ENCODE measurements around the gene ATXN1. TPM values are rescaled to one million over a fixed set of nuclear protein-coding genes. Genes with fewer than 3 reads are reported as not detected.

The ATXN1 gene
- total RNA-seq, 1 donor from 2014 or later = 98.0 TPM

GRCh38 chr6:16698997-16699868 lies 62.0 kb downstream of the ATXN1 start:
- no peak for DNase-seq (ENCODE audit: low spot score)

GRCh38 chr6:16698162-16698533 lies 63.1 kb downstream of the ATXN1 start:
- DNase-seq (ENCODE audit: low spot score) = no peak

- no peak for DNase-seq (ENCODE audit: low spot score)
Measured at GRCh38 chr6:16697437-16698161, 63.7 kb downstream of the ATXN1 start.

- DNase-seq (ENCODE audit: low spot score) = no peak
Measured at GRCh38 chr6:16696496-16696895, 64.8 kb downstream of the ATXN1 start.

GRCh38 chr6:16694781-16695578 lies 66.3 kb downstream of the ATXN1 start:
- DNase-seq (ENCODE audit: low spot score) = no peak

GRCh38 chr6:16691324-16691723 lies 69.9 kb downstream of the ATXN1 start:
- no peak for DNase-seq (ENCODE audit: low spot score)

- DNase-seq (ENCODE audit: low spot score) = no peak
Measured at GRCh38 chr6:16690608-16691142, 70.6 kb downstream of the ATXN1 start.

- DNase-seq (ENCODE audit: low spot score) = no peak
Measured at GRCh38 chr6:16689788-16690607, 71.3 kb downstream of the ATXN1 start.

GRCh38 chr6:16688984-16689636 lies 72.2 kb downstream of the ATXN1 start:
- DNase-seq (ENCODE audit: low spot score) = peak; percentile 63

- DNase-seq (ENCODE audit: low spot score) = no peak
Measured at GRCh38 chr6:16688436-16688835, 72.8 kb downstream of the ATXN1 start.

- DNase-seq (ENCODE audit: low spot score) = no peak
Measured at GRCh38 chr6:16687045-16687444, 74.2 kb downstream of the ATXN1 start.

GRCh38 chr6:16684896-16685554 lies 76.2 kb downstream of the ATXN1 start:
- no peak for DNase-seq (ENCODE audit: low spot score)

GRCh38 chr6:16684195-16684689 lies 77.0 kb downstream of the ATXN1 start:
- no peak for DNase-seq (ENCODE audit: low spot score)

- peak; percentile 29 for DNase-seq (ENCODE audit: low spot score)
Measured at GRCh38 chr6:16683641-16684194, 77.5 kb downstream of the ATXN1 start.

GRCh38 chr6:16681260-16681873 lies 79.9 kb downstream of the ATXN1 start:
- peak; percentile 78 for DNase-seq (ENCODE audit: low spot score)

- DNase-seq (ENCODE audit: low spot score) = no peak
Measured at GRCh38 chr6:16679050-16679449, 82.2 kb downstream of the ATXN1 start.

GRCh38 chr6:16677458-16677857 lies 83.8 kb downstream of the ATXN1 start:
- DNase-seq (ENCODE audit: low spot score) = no peak

- DNase-seq (ENCODE audit: low spot score) = no peak
Measured at GRCh38 chr6:16676978-16677377, 84.3 kb downstream of the ATXN1 start.

- DNase-seq (ENCODE audit: low spot score) = no peak
Measured at GRCh38 chr6:16676376-16676775, 84.9 kb downstream of the ATXN1 start.

All from umbilical cord (tissue), 2 donors.